ACC112 (cell line): ENCODE measurements around the gene LRRC57.

ENCODE experiments used
- H2AFZ ChIP-seq: fragments of 200-600 bp; sonication (generic); one replicate; pipeline ENCODE4 v1.6.0; 2017; ENCODE audit warnings: antibody characterized with exemption, low read length; ENCODE audit not compliant: unreplicated experiment
- H3K27ac ChIP-seq: fragments of 200-600 bp; sonication (generic); 2 replicates; pipeline ENCODE4 v1.5.1; 2014; ENCODE audit warnings: low read depth, mild to moderate bottlenecking, antibody characterized with exemption, low read length, moderate library complexity
- H3K27me3 ChIP-seq: fragments of 200-600 bp; sonication (generic); 2 replicates; pipeline ENCODE4 v1.6.1; 2014; ENCODE audit warnings: mild to moderate bottlenecking, antibody characterized with exemption, low read length, moderate library complexity, mixed read lengths; ENCODE audit not compliant: insufficient read depth
- H3K36me3 ChIP-seq: fragments of 200-600 bp; sonication (generic); 2 replicates; pipeline ENCODE4 v1.6.1; 2016; ENCODE audit warnings: mild to moderate bottlenecking, antibody characterized with exemption, low read length, moderate library complexity, mixed read lengths; ENCODE audit not compliant: insufficient read depth
- H3K4me1 ChIP-seq: fragments of 200-600 bp; sonication (generic); one replicate; pipeline ENCODE4 v1.6.1; 2016; ENCODE audit warnings: low read length, mixed read lengths; ENCODE audit not compliant: insufficient read depth, unreplicated experiment, control insufficient read depth
- H3K4me3 ChIP-seq: fragments of 200-600 bp; sonication (generic); 2 replicates; pipeline ENCODE4 v1.5.1; 2014; ENCODE audit warnings: mild to moderate bottlenecking, low read depth, low read length
- H3K79me2 ChIP-seq: fragments of 200-600 bp; sonication (generic); one replicate; pipeline ENCODE4 v1.6.0; 2016; ENCODE audit warnings: low read length; ENCODE audit not compliant: control insufficient read depth, unreplicated experiment, insufficient read depth

LRRC57 gene

GRCh38 chr15:42549032-42549491 lies 469 bp upstream of the LRRC57 start:
- Histone ChIP-seq H3K36me3 (peaks cover 10% of the 10 kb centered on the region; the same call in 1 of the 2 replicates), H3K4me3 (peak overlapping the region; percentile 83), H3K27me3 (no peaks in the 10 kb centered on the region), H3K79me2 (peaks cover 79% of the 10 kb centered on the region), H3K4me1 (peaks cover 36% of the 10 kb centered on the region), H3K27ac (peak overlapping the region; percentile 72), H2AFZ (peak overlapping the region; percentile 65)

DNA sequence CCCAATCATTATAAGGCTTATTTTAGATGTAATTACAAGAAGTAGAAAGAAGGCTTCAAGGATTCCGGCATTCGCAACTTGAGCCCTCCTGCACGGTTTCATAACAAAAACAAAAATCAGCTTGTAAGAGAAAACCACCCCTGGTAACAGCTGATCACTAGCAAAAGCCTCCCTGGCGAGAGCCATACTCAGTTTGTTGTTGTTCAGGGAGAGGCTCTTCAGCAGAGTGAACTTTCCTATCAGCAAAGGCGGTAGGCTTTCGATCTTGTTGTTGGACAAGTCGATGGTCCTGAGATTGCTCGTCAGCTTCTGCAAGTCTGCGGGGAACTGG lies 710 bp downstream of the LRRC57 start:
- Histone ChIP-seq H2AFZ (peak overlapping the region; percentile 65), H3K79me2 (peaks cover 70% of the 10 kb centered on the region), H3K4me1 (peaks cover 36% of the 10 kb centered on the region), H3K27ac (peak overlapping the region; percentile 72; the same call in 1 of the 2 replicates), H3K27me3 (no peaks in the 10 kb centered on the region), H3K4me3 (peak overlapping the region; percentile 83), H3K36me3 (peaks cover 10% of the 10 kb centered on the region; the same call in 1 of the 2 replicates)

DNA sequence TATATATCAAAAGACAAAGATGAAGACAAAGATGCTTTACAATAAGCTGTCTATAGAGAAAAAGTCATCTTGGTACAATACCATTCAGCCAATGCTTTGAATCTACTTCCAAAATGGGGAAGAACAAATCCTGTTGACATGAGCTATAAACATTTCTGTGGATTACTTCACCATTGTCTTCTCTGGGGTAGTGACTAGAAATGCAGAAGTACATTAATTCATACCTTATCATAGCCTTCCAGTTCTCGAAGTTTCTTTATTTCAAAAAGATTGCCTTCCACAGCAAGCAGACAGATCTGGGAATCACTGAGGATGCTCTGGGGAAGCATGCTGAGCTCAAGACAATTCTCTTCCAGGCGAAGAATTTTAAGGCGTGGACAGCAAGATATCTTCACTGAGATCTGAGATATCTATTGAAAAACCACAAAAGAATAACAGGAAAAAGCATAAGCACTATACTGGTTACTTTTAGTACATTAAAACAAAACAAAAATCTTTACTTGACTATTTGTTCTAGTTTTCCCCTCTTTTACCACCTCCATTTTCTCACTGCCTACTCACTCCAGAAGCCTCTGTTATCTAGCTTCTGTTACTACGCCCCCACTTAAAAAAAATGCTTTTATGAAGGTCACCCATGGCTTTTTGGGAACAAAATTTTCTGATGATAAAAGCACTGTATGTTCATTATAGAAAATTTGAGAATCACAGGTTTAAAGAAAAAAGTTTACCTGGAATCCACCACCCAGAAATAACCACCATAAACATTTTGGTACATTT lies 3.6 kb downstream of the LRRC57 start:
- 0 out of 2 replicates have a peak overlapping the region, but pooled peaks have one; percentile 43 for H3K4me3 ChIP-seq
- no peak overlapping the region for H2AFZ ChIP-seq
- peaks cover 6% of the 10 kb centered on the region; the same call in 1 of the 2 replicates for H3K36me3 ChIP-seq
- H3K4me1 ChIP-seq: peaks cover 28% of the 10 kb centered on the region
- peaks cover 46% of the 10 kb centered on the region for H3K79me2 ChIP-seq
- H3K27me3 ChIP-seq: no peaks in the 10 kb centered on the region
- no peak overlapping the region for H3K27ac ChIP-seq

DNA sequence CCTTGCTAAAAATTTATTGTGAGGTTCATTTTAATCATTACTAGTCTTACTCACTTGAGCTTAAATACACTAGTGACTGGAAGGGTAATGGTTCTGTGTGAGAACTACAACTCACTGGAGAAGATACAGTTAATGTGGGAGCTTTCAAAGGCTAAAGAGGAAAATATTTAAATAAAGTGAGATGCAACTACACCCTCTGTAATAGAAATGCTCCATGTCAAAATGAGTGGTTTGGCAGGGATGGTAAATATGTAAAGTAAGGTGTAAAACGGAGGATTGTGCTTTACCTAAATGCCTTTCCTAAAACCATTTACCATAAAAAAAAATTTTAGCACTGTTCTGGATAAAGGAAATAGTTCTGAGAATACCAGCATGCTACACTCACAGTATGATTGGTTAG lies 15.3 kb downstream of the LRRC57 start:
- no peaks in the 10 kb centered on the region for H3K79me2 ChIP-seq
- no peak overlapping the region for H3K27ac ChIP-seq
- H3K4me1 ChIP-seq: no peaks in the 10 kb centered on the region
- no peak overlapping the region for H3K4me3 ChIP-seq
- H2AFZ ChIP-seq: no peak overlapping the region
- peaks cover 30% of the 10 kb centered on the region for H3K36me3 ChIP-seq
- H3K27me3 ChIP-seq: no peaks in the 10 kb centered on the region

GRCh38 chr15:42528970-42529369 lies 19.6 kb downstream of the LRRC57 start:
- H2AFZ ChIP-seq: no peak overlapping the region
- peaks cover 30% of the 10 kb centered on the region for H3K36me3 ChIP-seq
- H3K79me2 ChIP-seq: no peaks in the 10 kb centered on the region
- no peaks in the 10 kb centered on the region for H3K27me3 ChIP-seq
- H3K4me1 ChIP-seq: no peaks in the 10 kb centered on the region
- no peak overlapping the region for H3K27ac ChIP-seq
- no peak overlapping the region for H3K4me3 ChIP-seq

DNA sequence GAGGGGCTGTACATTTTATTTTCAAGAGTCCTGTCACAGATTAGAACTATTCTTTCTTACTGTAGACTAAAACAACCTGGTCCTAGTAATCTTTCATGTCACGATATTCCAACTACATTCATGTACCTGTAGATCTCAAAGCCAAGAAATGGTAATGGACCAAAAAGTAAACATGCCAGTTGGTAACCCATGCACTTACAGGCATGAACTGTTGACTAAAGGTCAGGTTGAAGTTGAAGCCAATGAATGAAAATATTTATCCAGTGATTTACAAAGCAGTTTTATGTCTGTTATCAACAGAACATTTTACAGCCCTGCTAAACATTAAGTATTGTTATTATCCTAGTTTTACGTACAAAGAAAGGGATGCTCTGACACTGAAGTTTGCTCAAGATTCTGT lies 25.3 kb downstream of the LRRC57 start:
- Histone ChIP-seq H3K4me3 (no peak overlapping the region), H2AFZ (no peak overlapping the region), H3K27ac (no peak overlapping the region), H3K27me3 (no peaks in the 10 kb centered on the region), H3K4me1 (no peaks in the 10 kb centered on the region), H3K36me3 (peaks cover 12% of the 10 kb centered on the region; the same call in 1 of the 2 replicates), H3K79me2 (no peaks in the 10 kb centered on the region)

DNA sequence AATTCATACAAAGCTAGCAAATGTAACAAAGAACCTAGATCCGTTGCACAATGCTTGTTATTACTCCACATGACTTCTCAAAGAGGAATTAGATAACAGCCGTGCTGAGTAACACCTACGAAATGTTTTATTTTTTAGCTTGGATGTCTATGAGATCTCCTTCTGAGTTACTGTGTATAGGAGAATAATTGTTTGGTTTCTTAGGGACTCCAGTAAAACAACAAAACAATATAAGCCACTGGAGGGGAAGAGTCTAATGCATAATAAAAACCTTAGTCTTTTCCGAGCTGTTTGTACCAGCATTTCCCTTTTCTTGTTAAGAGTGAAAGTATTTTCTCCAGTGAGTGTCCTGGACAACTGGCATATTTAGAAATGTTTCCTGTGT lies 37.6 kb downstream of the LRRC57 start:
- no peaks in the 10 kb centered on the region for H3K27me3 ChIP-seq
- H3K4me1 ChIP-seq: peaks cover 40% of the 10 kb centered on the region
- H3K79me2 ChIP-seq: peaks cover 44% of the 10 kb centered on the region
- H3K4me3 ChIP-seq: peak overlapping the region; percentile 66
- H3K36me3 ChIP-seq: peaks cover 19% of the 10 kb centered on the region
- H3K27ac ChIP-seq: peak overlapping the region; percentile 89
- peak overlapping the region; percentile 27 for H2AFZ ChIP-seq

GRCh38 chr15:42510258-42511006 lies 38.2 kb downstream of the LRRC57 start:
- H3K27me3 ChIP-seq: no peaks in the 10 kb centered on the region
- peak overlapping the region; percentile 66 for H3K4me3 ChIP-seq
- H2AFZ ChIP-seq: peak overlapping the region; percentile 19
- peaks cover 42% of the 10 kb centered on the region for H3K4me1 ChIP-seq
- peaks cover 44% of the 10 kb centered on the region for H3K79me2 ChIP-seq
- peak overlapping the region; percentile 89 for H3K27ac ChIP-seq
- H3K36me3 ChIP-seq: peaks cover 19% of the 10 kb centered on the region

- H2AFZ ChIP-seq: no peak overlapping the region
- no peak overlapping the region for H3K4me3 ChIP-seq
- no peaks in the 10 kb centered on the region for H3K27me3 ChIP-seq
- peaks cover 6% of the 10 kb centered on the region for H3K36me3 ChIP-seq
- peaks cover 43% of the 10 kb centered on the region for H3K79me2 ChIP-seq
- peaks cover 55% of the 10 kb centered on the region for H3K4me1 ChIP-seq
- H3K27ac ChIP-seq: peak overlapping the region; percentile 4; the same call in 1 of the 2 replicates
These were observed 40.3 kb downstream of the LRRC57 start for GRCh38 chr15:42508263-42508690.

- no peak overlapping the region for H3K4me3 ChIP-seq
- H3K36me3 ChIP-seq: no peaks in the 10 kb centered on the region
- peak overlapping the region; percentile 6; the same call in 1 of the 2 replicates for H3K27ac ChIP-seq
- H3K79me2 ChIP-seq: peaks cover 42% of the 10 kb centered on the region
- no peaks in the 10 kb centered on the region for H3K27me3 ChIP-seq
- peaks cover 55% of the 10 kb centered on the region for H3K4me1 ChIP-seq
- no peak overlapping the region for H2AFZ ChIP-seq
These were observed 41.1 kb downstream of the LRRC57 start for GRCh38 chr15:42507514-42507913.
